ENCODE measurements around the gene SMC6.

DNA sequence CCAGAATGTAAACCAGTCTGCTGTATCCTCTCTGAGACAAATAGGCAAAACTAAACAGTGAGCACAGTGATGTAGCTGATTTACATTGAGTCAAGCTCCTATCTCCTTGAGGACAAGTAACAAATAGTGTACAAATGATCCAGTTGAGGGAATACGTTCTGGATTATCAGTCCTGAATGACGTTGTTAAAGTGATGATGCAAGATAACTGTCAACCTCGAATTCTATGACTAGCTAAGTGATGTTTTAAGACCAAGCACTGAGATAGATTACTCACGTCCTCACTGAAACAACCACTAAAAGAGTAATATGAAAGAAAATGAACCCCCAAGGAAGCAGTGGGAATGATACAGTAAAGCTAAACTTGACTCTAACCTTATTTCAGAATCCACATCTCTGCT is 46.8 kb downstream of the SMC6 start:
- TF ChIP-seq POLR2A (IDR thresholded peaks at IDR 0.05) = no peak
- TF ChIP-seq, protein P1, sequence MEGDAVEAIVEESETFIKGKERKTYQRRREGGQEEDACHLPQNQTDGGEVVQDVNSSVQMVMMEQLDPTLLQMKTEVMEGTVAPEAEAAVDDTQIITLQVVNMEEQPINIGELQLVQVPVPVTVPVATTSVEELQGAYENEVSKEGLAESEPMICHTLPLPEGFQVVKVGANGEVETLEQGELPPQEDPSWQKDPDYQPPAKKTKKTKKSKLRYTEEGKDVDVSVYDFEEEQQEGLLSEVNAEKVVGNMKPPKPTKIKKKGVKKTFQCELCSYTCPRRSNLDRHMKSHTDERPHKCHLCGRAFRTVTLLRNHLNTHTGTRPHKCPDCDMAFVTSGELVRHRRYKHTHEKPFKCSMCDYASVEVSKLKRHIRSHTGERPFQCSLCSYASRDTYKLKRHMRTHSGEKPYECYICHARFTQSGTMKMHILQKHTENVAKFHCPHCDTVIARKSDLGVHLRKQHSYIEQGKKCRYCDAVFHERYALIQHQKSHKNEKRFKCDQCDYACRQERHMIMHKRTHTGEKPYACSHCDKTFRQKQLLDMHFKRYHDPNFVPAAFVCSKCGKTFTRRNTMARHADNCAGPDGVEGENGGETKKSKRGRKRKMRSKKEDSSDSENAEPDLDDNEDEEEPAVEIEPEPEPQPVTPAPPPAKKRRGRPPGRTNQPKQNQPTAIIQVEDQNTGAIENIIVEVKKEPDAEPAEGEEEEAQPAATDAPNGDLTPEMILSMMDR (IDR thresholded peaks at IDR 0.05) = no peak
- no peak for TF ChIP-seq EP300 (IDR thresholded peaks at IDR 0.05)
